Peyer's patch (tissue), 4 donors: ENCODE results near the gene CENPC. TPM values are rescaled to one million over a fixed set of nuclear protein-coding genes. Genes with fewer than 3 reads are reported as not detected.
A peak's percentile ranks its signal among the peaks of the same experiment; 100 is the strongest.

ENCODE experiments used
- DNase-seq, 3 donors: peaks; one replicate each; pipeline ENCODE4 v3.0.0-alpha.2; 2017 to 2019
- H3K27ac ChIP-seq, 4 donors: fragments of 200-600 bp; sonication (generic); one replicate each; pipeline ENCODE4 v1.5.1; 2016 to 2019
- H3K27me3 ChIP-seq, 2 donors: fragments of 200-600 bp; sonication (generic); one replicate each; pipeline ENCODE4 v1.5.1; 2019
- H3K36me3 ChIP-seq, 3 donors: fragments of 200-600 bp; sonication (generic); one replicate each; pipeline ENCODE4 v1.5.1; 2016 to 2019
- H3K4me1 ChIP-seq, 4 donors: fragments of 200-600 bp; sonication (generic); one replicate each; pipeline ENCODE4 v1.5.1; 2016 to 2019
- H3K4me3 ChIP-seq, 4 donors: fragments of 200-600 bp; sonication (generic); 1 replicate in 3 of 4; 2 replicates in 1 of 4; pipeline ENCODE4 v1.5.1; 2016 to 2019; ENCODE audit warnings: mild to moderate bottlenecking in 1 of 4
- H3K9me3 ChIP-seq, 4 donors: fragments of 200-600 bp; sonication (generic); one replicate each; pipeline ENCODE4 v1.5.1; 2016 to 2019; ENCODE audit warnings: mild to moderate bottlenecking in 1 of 4
- POLR2A ChIP-seq, 2 donors: fragments of 450-650 bp; IDR thresholded peaks; one replicate each; pipeline ENCODE4 v1.5.1; 2017; ENCODE audit warnings: antibody characterized with exemption in 2 of 2, mild to moderate bottlenecking in 2 of 2, moderate library complexity in 2 of 2
- total RNA-seq, 4 donors: library from RNA; depleted of rRNA; stranded (reverse); fragments of >200 nt; gene quantifications; one replicate each; pipeline ENCODE4 v1.1.0, GENCODE V29; 2016
- TF ChIP-seq, protein P1 (sequence below), 6 experiments: fragments of 450-650 bp in 4 of 6; fragments of 200-600 bp in 2 of 6; sonication (generic) in 1 of 6; IDR thresholded peaks; one replicate each; pipeline ENCODE4 v1.5.1; 2017 to 2019; ENCODE audit warnings: antibody characterized with exemption in 6 of 6, mild to moderate bottlenecking in 3 of 6, moderate library complexity in 1 of 6

The CENPC gene
- total RNA-seq, 4 donors from 2014 or later = 26.3 to 99.0 (median 40.0) TPM

DNA sequence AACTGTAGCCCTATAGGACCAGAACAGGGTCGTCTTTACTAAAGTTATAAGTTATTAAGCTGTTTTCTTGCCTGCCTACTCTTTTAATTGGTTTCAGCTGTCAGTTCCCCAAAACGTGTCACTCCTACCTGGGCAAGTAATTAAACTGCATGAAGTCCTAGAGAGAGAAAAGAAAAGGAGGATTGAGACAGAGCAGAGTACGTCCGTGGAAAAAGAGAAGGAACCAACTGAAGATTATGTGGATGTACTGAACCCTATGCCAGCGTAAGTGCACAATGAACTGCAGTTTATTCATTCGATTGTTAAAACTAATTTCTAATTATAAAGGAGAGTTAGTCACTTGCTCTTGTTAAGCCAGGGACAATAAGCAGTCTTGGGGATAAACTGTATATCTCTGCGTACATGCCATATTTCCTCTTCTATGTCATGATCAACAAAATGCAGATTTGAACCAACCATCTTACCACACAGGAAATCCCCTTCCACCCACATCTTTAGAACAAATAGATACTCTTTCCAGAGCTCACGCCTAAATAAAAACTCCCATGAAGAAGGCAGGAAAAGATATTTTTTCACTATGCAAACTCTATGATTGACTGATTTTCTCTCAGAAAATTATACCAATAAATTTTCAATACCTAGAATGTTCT, 36.0 kb upstream of the CENPC start:
- Histone ChIP-seq H3K27ac (peak overlapping the region in 1 of 4 donors; percentile 42), H3K9me3 (no peaks in the 10 kb centered on the region), H3K27me3 (no peaks in the 10 kb centered on the region), H3K4me1 (peaks cover 0 to 4% (median 0%) of the 10 kb centered on the region in 4 donors), H3K4me3 (no peak overlapping the region), H3K36me3 (no peaks in the 10 kb centered on the region)
- TF ChIP-seq, protein P1, sequence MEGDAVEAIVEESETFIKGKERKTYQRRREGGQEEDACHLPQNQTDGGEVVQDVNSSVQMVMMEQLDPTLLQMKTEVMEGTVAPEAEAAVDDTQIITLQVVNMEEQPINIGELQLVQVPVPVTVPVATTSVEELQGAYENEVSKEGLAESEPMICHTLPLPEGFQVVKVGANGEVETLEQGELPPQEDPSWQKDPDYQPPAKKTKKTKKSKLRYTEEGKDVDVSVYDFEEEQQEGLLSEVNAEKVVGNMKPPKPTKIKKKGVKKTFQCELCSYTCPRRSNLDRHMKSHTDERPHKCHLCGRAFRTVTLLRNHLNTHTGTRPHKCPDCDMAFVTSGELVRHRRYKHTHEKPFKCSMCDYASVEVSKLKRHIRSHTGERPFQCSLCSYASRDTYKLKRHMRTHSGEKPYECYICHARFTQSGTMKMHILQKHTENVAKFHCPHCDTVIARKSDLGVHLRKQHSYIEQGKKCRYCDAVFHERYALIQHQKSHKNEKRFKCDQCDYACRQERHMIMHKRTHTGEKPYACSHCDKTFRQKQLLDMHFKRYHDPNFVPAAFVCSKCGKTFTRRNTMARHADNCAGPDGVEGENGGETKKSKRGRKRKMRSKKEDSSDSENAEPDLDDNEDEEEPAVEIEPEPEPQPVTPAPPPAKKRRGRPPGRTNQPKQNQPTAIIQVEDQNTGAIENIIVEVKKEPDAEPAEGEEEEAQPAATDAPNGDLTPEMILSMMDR (IDR thresholded peaks at IDR 0.05) = no peak
- no peak for TF ChIP-seq POLR2A (IDR thresholded peaks at IDR 0.05)
- no peak for DNase-seq

DNA sequence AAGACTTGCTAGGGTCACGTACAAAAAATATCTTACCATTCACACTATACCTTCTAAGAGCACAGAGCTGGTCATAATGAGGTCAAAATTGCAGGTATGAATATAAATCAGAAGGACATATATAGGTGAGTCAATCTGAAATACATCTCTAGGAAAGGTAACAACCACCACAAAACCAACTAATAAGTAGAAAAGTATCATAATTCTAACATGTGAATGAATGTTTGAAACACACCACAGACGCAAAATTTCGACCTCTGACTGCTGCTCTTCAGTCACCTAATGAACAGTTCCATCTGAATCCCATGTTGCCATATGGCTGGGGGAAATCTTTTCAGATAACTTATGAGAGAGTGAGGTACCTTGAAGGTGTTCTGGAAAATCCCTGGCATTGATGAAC, 35.3 kb upstream of the CENPC start:
- no peaks in the 10 kb centered on the region for H3K36me3 ChIP-seq
- H3K9me3 ChIP-seq = no peaks in the 10 kb centered on the region
- DNase-seq = no peak
- TF ChIP-seq POLR2A (IDR thresholded peaks at IDR 0.05) = no peak
- TF ChIP-seq, protein P1 (IDR thresholded peaks at IDR 0.05) = no peak
- H3K4me1 ChIP-seq = peaks cover 0 to 4% (median 0%) of the 10 kb centered on the region in 4 donors
- H3K27me3 ChIP-seq = no peaks in the 10 kb centered on the region
- H3K4me3 ChIP-seq = no peak overlapping the region
- peak overlapping the region in 1 of 4 donors; percentile 42 for H3K27ac ChIP-seq

DNA sequence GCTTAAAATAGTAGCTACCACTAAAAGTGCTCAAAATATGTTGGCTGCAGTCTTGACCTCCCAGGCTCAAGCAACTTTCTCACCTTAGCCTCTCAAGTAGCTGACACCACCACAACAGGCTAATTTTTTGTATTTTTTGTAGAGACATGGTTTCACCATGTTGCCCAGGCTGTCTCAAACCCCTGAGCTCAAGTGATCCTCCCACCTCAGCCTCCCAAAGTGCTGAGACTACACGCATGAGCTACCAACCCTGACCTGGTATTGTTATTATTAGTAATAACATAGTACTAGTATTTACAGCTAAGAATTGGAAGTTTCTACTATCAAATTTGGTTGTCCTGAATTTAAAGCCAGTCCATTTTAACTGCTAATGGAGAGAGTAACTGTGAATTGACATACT, 31.2 kb upstream of the CENPC start:
- H3K27me3 ChIP-seq = no peaks in the 10 kb centered on the region
- H3K36me3 ChIP-seq = no peaks in the 10 kb centered on the region
- H3K9me3 ChIP-seq = no peaks in the 10 kb centered on the region
- H3K4me1 ChIP-seq = peaks cover 0 to 4% (median 0%) of the 10 kb centered on the region in 4 donors
- no peak for DNase-seq
- no peak overlapping the region for H3K4me3 ChIP-seq
- H3K27ac ChIP-seq = peak overlapping the region in 2 of 4 donors; percentile 61 to 71
- TF ChIP-seq, protein P1 (IDR thresholded peaks at IDR 0.05) = no peak
- no peak for TF ChIP-seq POLR2A (IDR thresholded peaks at IDR 0.05)

DNA sequence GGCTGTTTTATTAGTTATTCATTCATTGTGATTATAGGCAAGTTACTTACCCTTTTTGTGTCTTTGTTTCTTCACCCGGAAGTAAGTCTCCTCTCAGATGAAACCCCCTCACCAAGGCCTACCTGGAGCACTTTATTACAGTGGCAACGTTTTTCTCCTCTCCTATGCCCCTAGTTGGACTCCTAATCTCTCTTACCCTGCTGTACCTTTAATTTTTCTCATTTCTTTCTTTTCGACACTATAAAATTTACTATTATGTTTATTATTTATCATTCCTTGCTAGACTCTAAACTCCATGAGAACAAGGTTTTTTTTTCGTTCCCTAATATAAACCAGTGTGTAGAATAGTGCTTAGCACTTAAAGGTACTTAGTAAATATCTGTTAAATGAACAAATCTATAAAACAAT, 30.8 kb upstream of the CENPC start:
- Histone ChIP-seq H3K9me3 (no peaks in the 10 kb centered on the region), H3K27ac (peak overlapping the region in 2 of 4 donors; percentile 61 to 71), H3K4me1 (peaks cover 0 to 4% (median 0%) of the 10 kb centered on the region in 4 donors), H3K36me3 (no peaks in the 10 kb centered on the region), H3K27me3 (no peaks in the 10 kb centered on the region), H3K4me3 (no peak overlapping the region)
- TF ChIP-seq POLR2A (IDR thresholded peaks at IDR 0.05) = no peak
- TF ChIP-seq, protein P1 (IDR thresholded peaks at IDR 0.05) = no peak
- DNase-seq = no peak

DNA sequence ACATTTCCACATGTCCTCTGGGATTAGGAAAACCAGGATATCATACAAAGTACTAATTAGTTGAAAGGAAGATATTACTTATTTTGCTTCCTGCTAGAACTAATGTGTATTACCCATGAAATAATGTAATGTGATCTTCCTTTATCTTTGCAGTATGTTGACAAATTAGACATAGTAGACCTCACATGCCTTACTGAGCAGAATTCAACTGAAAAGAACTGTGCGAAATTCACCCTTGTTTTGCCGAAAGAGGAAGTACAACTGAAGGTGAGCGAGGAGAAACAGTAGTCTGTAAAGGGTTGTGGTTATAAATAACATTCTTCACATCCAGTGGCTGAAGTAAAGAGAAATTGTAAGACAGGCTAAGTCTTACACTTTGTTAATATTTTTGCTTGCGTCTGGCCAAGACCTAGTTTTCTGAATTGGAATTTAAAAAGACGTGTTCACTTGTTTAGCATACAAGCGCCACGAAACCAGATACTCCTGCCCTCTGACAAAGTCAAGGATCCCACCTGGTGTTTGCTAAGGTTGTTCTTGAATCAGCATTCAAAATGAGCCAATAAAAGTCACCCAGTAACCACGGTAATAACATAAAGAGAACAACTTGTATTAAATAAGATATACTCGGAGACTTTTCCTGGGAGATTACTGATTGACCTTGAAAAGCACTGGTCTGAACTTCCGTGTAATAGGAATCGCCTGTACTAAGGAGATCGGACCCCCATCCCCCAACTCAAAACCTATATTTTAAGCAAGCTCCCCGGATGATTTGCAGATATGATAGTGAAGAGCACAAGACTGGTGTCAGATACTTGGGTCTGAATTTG, 30.1 kb upstream of the CENPC start:
- DNase-seq = no peak
- Histone ChIP-seq H3K4me1 (peaks cover 0 to 4% (median 0%) of the 10 kb centered on the region in 4 donors), H3K4me3 (no peak overlapping the region), H3K9me3 (no peaks in the 10 kb centered on the region), H3K36me3 (no peaks in the 10 kb centered on the region), H3K27ac (peak overlapping the region in 2 of 4 donors; percentile 61 to 71), H3K27me3 (no peaks in the 10 kb centered on the region)
- TF ChIP-seq, protein P1 (IDR thresholded peaks at IDR 0.05) = no peak
- TF ChIP-seq POLR2A (IDR thresholded peaks at IDR 0.05) = no peak
